Transverse colon (tissue), 4 donors: ENCODE results near the gene EFCAB7.
"Not testable (repeated sequence)": the region's sequence is repeated elsewhere in the genome, so short reads cannot be mapped to it uniquely, and the experiment has no call there.

ENCODE experiments used
- EP300 ChIP-seq: sonication (generic); formaldehyde crosslinking; IDR thresholded peaks from one replicate; pipeline ENCODE4 v1.6.1; 2017; ENCODE audit warnings: antibody characterized with exemption, low read depth
- POLR2A ChIP-seq: fragments of 450-650 bp; IDR thresholded peaks from one replicate; pipeline ENCODE4 v1.6.1; 2016; ENCODE audit warnings: antibody characterized with exemption, mild to moderate bottlenecking, moderate library complexity
- POLR2AphosphoS5 ChIP-seq, 3 donors: sonication (generic); formaldehyde crosslinking; IDR thresholded peaks; one replicate each; pipeline ENCODE4 v1.6.1; 2016; ENCODE audit warnings: antibody characterized with exemption in 3 of 3
- TF ChIP-seq, protein P1 (sequence below), 5 experiments: fragments of 200-600 bp in 3 of 5; fragments of 450-650 bp in 2 of 5; sonication (generic) in 3 of 5; IDR thresholded peaks; 1 replicate in 2 of 5; 2 replicates in 3 of 5; pipeline ENCODE4 v1.5.1; 2016 to 2017; ENCODE audit warnings: antibody characterized with exemption in 5 of 5, inconsistent platforms in 3 of 5, mild to moderate bottlenecking in 2 of 5, moderate library complexity in 1 of 5

- TF ChIP-seq POLR2A; POLR2AphosphoS5 (IDR thresholded peaks at IDR 0.05); EP300: not testable (repeated sequence)
- TF ChIP-seq, protein P1, sequence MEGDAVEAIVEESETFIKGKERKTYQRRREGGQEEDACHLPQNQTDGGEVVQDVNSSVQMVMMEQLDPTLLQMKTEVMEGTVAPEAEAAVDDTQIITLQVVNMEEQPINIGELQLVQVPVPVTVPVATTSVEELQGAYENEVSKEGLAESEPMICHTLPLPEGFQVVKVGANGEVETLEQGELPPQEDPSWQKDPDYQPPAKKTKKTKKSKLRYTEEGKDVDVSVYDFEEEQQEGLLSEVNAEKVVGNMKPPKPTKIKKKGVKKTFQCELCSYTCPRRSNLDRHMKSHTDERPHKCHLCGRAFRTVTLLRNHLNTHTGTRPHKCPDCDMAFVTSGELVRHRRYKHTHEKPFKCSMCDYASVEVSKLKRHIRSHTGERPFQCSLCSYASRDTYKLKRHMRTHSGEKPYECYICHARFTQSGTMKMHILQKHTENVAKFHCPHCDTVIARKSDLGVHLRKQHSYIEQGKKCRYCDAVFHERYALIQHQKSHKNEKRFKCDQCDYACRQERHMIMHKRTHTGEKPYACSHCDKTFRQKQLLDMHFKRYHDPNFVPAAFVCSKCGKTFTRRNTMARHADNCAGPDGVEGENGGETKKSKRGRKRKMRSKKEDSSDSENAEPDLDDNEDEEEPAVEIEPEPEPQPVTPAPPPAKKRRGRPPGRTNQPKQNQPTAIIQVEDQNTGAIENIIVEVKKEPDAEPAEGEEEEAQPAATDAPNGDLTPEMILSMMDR (IDR thresholded peaks at IDR 0.05): not testable (repeated sequence)
These were observed 51.0 kb downstream of the EFCAB7 start for GRCh38 chr1:63574203-63574796.
